GM19395 (cell line): Measurements from ENCODE around the gene GLIS1.
"Not testable (repeated sequence)": the region's sequence is repeated elsewhere in the genome, so short reads cannot be mapped to it uniquely, and the experiment has no call there.

ENCODE experiments used
- ATAC-seq: cut with Tn5 transposase; IDR thresholded peaks from one replicate; pipeline ENCODE4 v1.9.1; 2021; ENCODE audit warnings: mild to moderate bottlenecking, moderate library complexity; ENCODE audit not compliant: unreplicated experiment

The GLIS1 gene

GRCh38 chr1:53739109-53739681 lies at the start of gene GLIS1:
TSS of gene GLIS1 (minus strand) at chr1:53739164. CDS start at chr1:53738064, 1,100 bp downstream.
- peak; percentile 95 for ATAC-seq

DNA sequence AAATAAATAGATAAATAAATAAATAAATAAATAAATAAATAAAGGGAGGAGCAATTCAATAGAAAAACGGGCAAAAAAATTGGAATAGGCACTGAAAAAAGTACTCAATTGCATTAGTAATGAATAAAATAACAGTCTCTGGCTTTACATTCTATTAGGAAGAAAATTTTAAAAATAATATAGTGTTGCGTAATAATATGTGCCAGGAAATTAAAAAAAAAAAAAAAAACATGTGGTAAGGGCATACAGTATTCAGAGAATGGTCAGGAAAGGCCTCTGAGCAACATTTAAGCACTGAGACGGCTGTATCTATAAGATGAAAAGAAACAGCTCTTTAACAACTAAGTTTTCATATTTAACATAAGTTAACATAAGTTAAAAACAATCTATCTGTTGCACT lies 48.7 kb upstream of the GLIS1 start:
- no peak for ATAC-seq

GRCh38 chr1:53783056-53783455 lies 44.1 kb upstream of the GLIS1 start:
- no peak for ATAC-seq

GRCh38 chr1:53781654-53782053 lies 42.7 kb upstream of the GLIS1 start:
- no peak for ATAC-seq

GRCh38 chr1:53777272-53777671 lies 38.3 kb upstream of the GLIS1 start:
- ATAC-seq = no peak

DNA sequence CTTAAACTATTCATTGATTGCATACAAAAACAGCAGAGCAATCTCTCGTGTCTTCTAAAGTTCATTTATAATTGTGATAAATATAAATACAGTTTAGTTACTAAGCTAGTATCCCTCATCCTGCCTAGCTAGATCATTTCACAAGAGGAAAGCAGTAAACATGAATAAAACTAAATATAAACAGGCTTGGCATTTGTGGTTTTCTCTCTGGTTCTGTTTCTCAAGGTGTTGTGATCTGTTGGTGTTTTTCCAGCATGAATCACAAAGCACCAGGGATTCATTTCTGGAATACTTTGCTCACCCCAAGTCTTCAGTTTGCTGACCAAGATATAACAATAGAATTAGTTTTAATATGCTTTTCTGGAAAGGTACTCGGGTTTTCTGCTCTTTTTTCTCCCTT lies 32.7 kb upstream of the GLIS1 start:
- ATAC-seq = no peak

DNA sequence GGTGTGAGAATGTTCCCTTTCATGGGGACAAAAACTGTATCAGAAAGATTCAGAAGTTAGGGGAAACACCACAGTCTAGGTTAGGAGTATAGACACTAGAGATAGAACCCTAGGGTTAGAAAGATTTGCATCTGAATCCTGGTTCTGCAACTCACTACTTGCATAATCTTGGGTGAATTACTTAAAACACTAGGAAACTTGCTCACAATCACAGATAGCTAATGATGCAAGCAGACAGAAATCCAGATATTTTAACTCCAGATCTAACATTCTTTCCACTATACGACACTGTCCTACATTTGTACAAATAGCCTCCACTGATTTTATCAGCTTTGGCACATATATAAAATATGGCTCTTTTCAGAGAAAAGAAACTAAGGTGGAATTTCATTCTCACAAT lies 30.8 kb upstream of the GLIS1 start:
- ATAC-seq = no peak

DNA sequence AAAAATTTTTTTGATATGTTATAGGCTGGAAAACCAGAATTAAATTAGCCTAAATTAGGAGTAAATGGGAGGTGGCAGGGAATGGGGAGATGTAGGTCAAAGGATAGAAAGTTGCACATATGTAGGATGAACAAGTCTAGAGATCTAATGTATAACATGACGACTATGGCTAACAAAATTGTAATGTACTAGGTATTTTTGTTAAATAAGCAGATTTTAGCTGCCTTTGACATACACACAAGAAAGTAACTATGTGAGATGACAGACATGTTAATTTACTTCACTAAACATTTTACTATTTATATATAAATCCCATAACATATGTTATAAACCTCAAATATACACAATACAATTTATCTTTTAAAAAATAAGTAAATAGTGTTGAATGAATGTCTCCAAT lies 30.2 kb upstream of the GLIS1 start:
- ATAC-seq = no peak

GRCh38 chr1:53766831-53767405 lies 28.0 kb upstream of the GLIS1 start:
- ATAC-seq = no peak

DNA sequence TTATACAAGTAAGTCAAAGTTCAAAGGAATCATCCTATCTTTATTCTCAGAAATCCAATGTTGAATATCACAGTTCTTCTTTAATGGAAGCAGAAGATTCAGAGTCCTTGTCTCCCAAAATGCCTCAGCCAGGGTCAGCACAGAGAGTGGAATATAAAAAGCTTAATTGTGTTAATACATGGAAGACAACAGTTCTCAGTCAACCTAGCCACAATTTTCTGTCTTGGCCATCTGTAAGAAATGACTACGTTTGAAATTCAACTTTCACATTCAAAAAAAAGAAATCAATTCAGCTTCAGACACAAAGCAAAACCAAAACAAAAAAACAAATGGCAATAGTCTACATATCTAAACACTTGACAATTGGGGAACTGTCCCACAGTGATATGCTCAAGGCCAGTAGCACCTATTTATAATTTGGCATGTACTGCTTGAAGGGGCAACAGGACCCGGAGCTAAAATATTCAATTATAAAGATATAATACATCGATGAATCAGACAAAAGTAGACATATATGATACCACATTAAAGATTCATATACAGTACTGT lies 27.3 kb upstream of the GLIS1 start:
- no peak for ATAC-seq

GRCh38 chr1:53765657-53766056 lies 26.7 kb upstream of the GLIS1 start:
- no peak for ATAC-seq

DNA sequence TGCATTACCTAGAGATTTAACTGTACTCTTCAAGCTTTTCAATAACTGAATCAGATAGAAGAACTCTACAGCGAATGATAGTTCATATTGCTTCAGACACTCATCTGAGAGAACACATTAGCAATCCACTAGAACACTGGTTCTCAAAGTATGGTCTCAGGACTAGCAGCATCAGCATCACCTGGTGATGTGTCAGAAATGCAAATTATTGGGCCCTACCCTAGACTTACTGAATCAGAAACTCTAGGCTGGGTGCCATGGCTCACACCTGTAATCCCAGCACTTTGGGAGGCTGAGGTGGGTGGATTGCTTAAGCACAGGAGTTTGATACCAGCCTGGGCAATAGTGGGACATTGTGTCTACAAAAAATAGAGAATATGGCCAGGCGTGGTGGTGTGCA lies 24.9 kb upstream of the GLIS1 start:
- no peak for ATAC-seq

- no peak for ATAC-seq
Measured at GRCh38 chr1:53763461-53763860, 24.5 kb upstream of the GLIS1 start.

- ATAC-seq = not testable (repeated sequence)
Measured at GRCh38 chr1:53760497-53760896, 21.5 kb upstream of the GLIS1 start.

GRCh38 chr1:53755874-53756273 lies 16.9 kb upstream of the GLIS1 start:
- no peak for ATAC-seq

- ATAC-seq = no peak
Measured at GRCh38 chr1:53754484-53755312, 15.7 kb upstream of the GLIS1 start.

- ATAC-seq = no peak
Measured at GRCh38 chr1:53752281-53752680, 13.3 kb upstream of the GLIS1 start.

- ATAC-seq = no peak
Measured at GRCh38 chr1:53747841-53748240, 8.9 kb upstream of the GLIS1 start.

DNA sequence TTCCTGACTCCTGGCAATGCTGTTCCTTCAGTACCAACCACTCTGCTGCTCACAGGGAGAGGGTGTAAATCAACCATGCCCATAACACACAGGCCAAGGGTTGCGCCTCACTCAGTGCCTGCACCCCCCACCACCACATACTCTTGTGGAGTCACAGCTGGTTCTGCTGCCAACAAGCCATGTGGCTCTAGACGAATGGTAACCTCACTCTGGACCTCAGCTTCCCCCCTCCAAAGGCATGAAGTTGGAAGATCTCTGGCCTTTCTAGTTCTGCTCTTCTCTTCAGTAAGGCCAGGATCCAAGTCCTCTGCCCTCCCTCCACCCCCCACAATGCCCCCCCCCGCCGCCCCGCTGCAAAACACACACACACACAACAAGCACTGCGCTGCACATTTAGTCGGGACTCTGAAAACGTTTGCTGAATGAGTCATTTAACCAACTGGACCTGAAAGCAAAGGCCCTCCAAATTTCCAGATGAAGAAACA lies 1.7 kb upstream of the GLIS1 start:
- ATAC-seq = no peak

GRCh38 chr1:53738205-53739108 lies 507 bp downstream of the GLIS1 start:
- peak; percentile 28 for ATAC-seq
